GM10248 (cell line): ENCODE data around the gene FOXJ2.
"Not testable (repeated sequence)": the region's sequence is repeated elsewhere in the genome, so short reads cannot be mapped to it uniquely, and the experiment has no call there.

Experiments used
- CTCF ChIA-PET: fragments of 300-600 bp; sonication (Branson Sonifier 250); formaldehyde crosslinking; extraction: SDS; loops from one replicate; lab custom pipeline; 2021; ENCODE audit warnings: antibody characterized with exemption; lab: Yijun Ruan, JAX
- POLR2A ChIA-PET: fragments of 350-650 bp; sonication (Branson Sonifier 250); formaldehyde crosslinking; extraction: SDS; loops from one replicate; lab custom pipeline; 2020; ENCODE audit warnings: antibody characterized with exemption; lab: Yijun Ruan, JAX
- DNase-seq: peaks from one replicate; pipeline ENCODE4 v3.0.0; 2012; ENCODE audit errors: extremely low spot score
- TF ChIP-seq, protein P1 (sequence below): IDR thresholded peaks from 2 replicates; pipeline ENCODE4 v1.5.1; 2012; ENCODE audit warnings: mild to moderate bottlenecking, low read depth; ENCODE audit errors: extremely low read depth, missing control alignments, control extremely low read depth

Gene FOXJ2

DNA sequence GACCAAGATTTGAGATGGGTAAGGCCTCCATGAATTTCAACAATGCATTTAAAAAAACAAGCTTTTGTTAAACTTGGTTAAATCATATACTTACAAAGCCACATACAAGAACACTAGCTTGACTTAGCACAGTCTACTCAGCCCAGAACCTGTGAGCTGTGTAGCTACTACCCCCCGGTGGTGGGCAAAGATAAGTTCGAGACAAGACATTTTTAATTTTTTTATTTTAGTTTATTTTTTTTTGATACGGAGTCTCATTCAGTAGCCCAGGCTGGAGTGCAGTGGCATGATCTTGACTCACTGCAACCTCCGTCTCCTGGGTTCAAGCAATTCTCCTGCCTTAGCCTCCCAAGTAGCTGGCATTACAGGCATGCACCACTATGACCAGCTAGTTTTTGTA lies 45.9 kb downstream of the FOXJ2 start:
- POLR2A ChIA-PET = no interaction called here

DNA sequence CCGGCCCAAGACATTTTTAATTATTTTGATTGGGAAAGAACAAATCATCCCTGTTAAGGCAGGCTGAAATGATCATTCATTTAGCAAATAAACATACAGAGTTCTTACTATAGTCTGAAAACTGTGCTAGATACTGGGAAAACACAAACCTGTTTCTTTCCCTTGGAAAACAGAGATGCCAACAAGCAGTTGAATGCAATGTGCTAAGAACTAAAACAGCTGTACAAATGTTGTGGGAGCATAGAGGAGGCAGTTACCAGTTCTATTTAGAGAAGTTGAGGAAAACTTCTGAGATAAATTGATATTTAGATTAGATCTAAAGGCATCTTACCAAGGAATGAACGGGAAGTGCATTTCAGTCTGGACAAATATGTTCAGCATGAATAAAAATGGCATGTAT lies 46.4 kb downstream of the FOXJ2 start:
- no peak for DNase-seq
- TF ChIP-seq, protein P1, sequence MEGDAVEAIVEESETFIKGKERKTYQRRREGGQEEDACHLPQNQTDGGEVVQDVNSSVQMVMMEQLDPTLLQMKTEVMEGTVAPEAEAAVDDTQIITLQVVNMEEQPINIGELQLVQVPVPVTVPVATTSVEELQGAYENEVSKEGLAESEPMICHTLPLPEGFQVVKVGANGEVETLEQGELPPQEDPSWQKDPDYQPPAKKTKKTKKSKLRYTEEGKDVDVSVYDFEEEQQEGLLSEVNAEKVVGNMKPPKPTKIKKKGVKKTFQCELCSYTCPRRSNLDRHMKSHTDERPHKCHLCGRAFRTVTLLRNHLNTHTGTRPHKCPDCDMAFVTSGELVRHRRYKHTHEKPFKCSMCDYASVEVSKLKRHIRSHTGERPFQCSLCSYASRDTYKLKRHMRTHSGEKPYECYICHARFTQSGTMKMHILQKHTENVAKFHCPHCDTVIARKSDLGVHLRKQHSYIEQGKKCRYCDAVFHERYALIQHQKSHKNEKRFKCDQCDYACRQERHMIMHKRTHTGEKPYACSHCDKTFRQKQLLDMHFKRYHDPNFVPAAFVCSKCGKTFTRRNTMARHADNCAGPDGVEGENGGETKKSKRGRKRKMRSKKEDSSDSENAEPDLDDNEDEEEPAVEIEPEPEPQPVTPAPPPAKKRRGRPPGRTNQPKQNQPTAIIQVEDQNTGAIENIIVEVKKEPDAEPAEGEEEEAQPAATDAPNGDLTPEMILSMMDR = no peak
- ChIA-PET CTCF (interaction anchor here (0.6 to 5.6 kb wide), 13 partner anchors 9 to 146 kb away, joined by 3 to 34 read pairs (median 5); partner anchors contain the start of gene C3AR1), POLR2A (no interaction called here)

More for the DNA sequence above, 45.9 kb downstream of the FOXJ2 start:
- peak; percentile 32 for DNase-seq
- CTCF ChIA-PET = interaction anchor here (0.6 to 5.6 kb wide), 16 partner anchors 8 to 216 kb away, joined by 3 to 34 read pairs (median 5); partner anchors contain the start of gene C3AR1
- TF ChIP-seq, protein P1 = peak; percentile 26

DNA sequence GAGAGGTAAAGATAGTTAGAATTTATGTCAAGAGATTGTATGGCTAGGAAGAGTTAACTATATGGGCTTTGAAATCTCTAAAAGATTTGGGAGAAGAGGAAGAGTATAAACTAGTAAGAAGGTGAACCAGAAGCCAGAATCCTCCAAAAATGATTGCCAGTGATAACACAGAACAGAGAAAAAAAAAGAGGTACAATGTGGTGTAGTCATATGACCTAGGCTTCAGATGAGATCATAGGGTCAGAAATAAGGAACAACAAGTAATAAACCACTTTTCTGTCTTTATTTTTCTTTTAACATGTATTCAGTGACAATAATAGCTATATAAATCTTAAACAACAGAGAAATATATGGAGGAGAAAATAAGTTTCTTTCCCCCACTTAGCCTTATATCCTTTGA lies 47.6 kb downstream of the FOXJ2 start:
- POLR2A ChIA-PET = no interaction called here
- CTCF ChIA-PET = interaction anchor here (1.3 to 5.6 kb wide), 2 partner anchors 18 to 35 kb away, joined by 3 to 34 read pairs; no protein-coding TSS in a partner anchor
- TF ChIP-seq, protein P1 = no peak
- no peak for DNase-seq

GRCh38 chr12:8081251-8081920 lies 48.9 kb downstream of the FOXJ2 start:
- ChIA-PET CTCF (interaction anchor here (1.3 to 5.6 kb wide), 2 partner anchors 17 to 37 kb away, joined by 3 to 34 read pairs; no protein-coding TSS in a partner anchor), POLR2A (interaction anchor here (0.5 kb wide), 1 partner anchor 1972 kb away, joined by 3 read pairs; no protein-coding TSS in a partner anchor)
- DNase-seq = no peak
- TF ChIP-seq, protein P1 = no peak

GRCh38 chr12:8082808-8083100 lies 50.2 kb downstream of the FOXJ2 start:
- DNase-seq = no peak
- POLR2A ChIA-PET = no interaction called here
- CTCF ChIA-PET = no interaction called here
- TF ChIP-seq, protein P1 = no peak

GRCh38 chr12:8084351-8084750 lies 51.8 kb downstream of the FOXJ2 start:
- CTCF ChIA-PET = interaction anchor here (1.9 kb wide), 1 partner anchor 38 kb away, joined by 5 read pairs; no protein-coding TSS in a partner anchor
- DNase-seq, POLR2A ChIA-PET: not testable (repeated sequence)

GRCh38 chr12:8087666-8088065 lies 55.1 kb downstream of the FOXJ2 start:
- POLR2A ChIA-PET = no interaction called here
- TF ChIP-seq, protein P1 = no peak
- CTCF ChIA-PET = interaction anchor here (1.1 to 1.4 kb wide), 2 partner anchors 10 to 22 kb away, joined by 5 read pairs; no protein-coding TSS in a partner anchor
- no peak for DNase-seq
